Thyroid gland (tissue), 4 donors: ENCODE results near the gene GALNT10.

Experiments used
- CTCF ChIP-seq, 6 experiments: fragments of 200-600 bp in 3 of 6; fragments of 450-650 bp in 3 of 6; sonication (generic) in 3 of 6; IDR thresholded peaks; one replicate each; pipeline ENCODE4 v1.5.1; 2016 to 2019; ENCODE audit warnings: antibody characterized with exemption in 6 of 6, mild to moderate bottlenecking in 2 of 6, inconsistent platforms in 1 of 6, moderate library complexity in 1 of 6
- POLR2A ChIP-seq, 2 donors: fragments of 450-650 bp; IDR thresholded peaks; one replicate each; pipeline ENCODE4 v1.6.1; 2017; ENCODE audit warnings: antibody characterized with exemption in 2 of 2, mild to moderate bottlenecking in 2 of 2, moderate library complexity in 1 of 2

GRCh38 chr5:154419236-154419635 lies 228.7 kb downstream of the GALNT10 start:
- TF ChIP-seq CTCF (IDR thresholded peaks at IDR 0.05) (no peak), POLR2A (IDR thresholded peaks at IDR 0.05) (no peak)
